IMR-90 (cell line): ENCODE measurements around the gene CCDC33. TPM values are rescaled to one million over a fixed set of nuclear protein-coding genes. Genes with fewer than 3 reads are reported as not detected.

Source experiments
- ATAC-seq: fragments of 200-7000 bp; cut with Tn5 transposase; 2 replicates; pipeline ENCODE4 v1.9.1; 2020; ENCODE audit warnings: low read depth, mild to moderate bottlenecking, moderate library complexity
- BruUV-seq: library from RNA; stranded (reverse); fragments of 400-500 nt; replicated peaks from 2 replicates; lab custom pipeline; 2021; lab: Mats Ljungman, UMichigan
- CTCF ChIA-PET: fragments of 300-600 bp; formaldehyde crosslinking; extraction: SDS; loops from one replicate; lab custom pipeline; 2021; ENCODE audit warnings: antibody characterized with exemption; lab: Yijun Ruan, JAX
- POLR2A ChIA-PET: fragments of 300-600 bp; sonication (Branson Sonifier 250); formaldehyde crosslinking; loops from one replicate; lab custom pipeline; 2022; ENCODE audit warnings: antibody characterized with exemption; ENCODE audit not compliant: unreplicated experiment; lab: Charles Lee
- DNase-seq: peaks from one replicate; pipeline ENCODE4 v3.0.0; 2013
- H2AFZ ChIP-seq: replicated peaks from 2 replicates; pipeline ENCODE3; 2013; ENCODE audit warnings: low read length, mild to moderate bottlenecking; ENCODE audit not compliant: poor library complexity
- H2AK5ac ChIP-seq: 2 replicates; pipeline ENCODE4 v1.6.1; 2013; ENCODE audit warnings: low read depth, low read length, inconsistent platforms
- H2AK9ac ChIP-seq: replicated peaks from 2 replicates; pipeline ENCODE3; 2013; ENCODE audit warnings: mild to moderate bottlenecking, low read depth, low read length, moderate library complexity; ENCODE audit not compliant: poor library complexity
- H2BK120ac ChIP-seq: 2 replicates; pipeline ENCODE4 v1.6.1; 2013; ENCODE audit warnings: low read depth, low read length, inconsistent platforms
- H2BK15ac ChIP-seq: 3 replicates; pipeline ENCODE4 v1.6.1; 2013; ENCODE audit warnings: low read depth, low read length, inconsistent platforms
- H2BK20ac ChIP-seq: 2 replicates; pipeline ENCODE4 v1.6.1; 2013; ENCODE audit warnings: low read depth, mild to moderate bottlenecking, inconsistent platforms, low read length, moderate library complexity
- H2BK5ac ChIP-seq: 2 replicates; pipeline ENCODE4 v1.6.1; 2013; ENCODE audit warnings: mild to moderate bottlenecking, low read depth, low read length, inconsistent platforms; ENCODE audit not compliant: poor library complexity, severe bottlenecking
- H3K14ac ChIP-seq: replicated peaks from 2 replicates; pipeline ENCODE4 v1.6.1; 2013; ENCODE audit warnings: low read depth, low read length, inconsistent platforms
- H3K18ac ChIP-seq: 2 replicates; pipeline ENCODE4 v1.6.1; 2013; ENCODE audit warnings: low read depth, low read length, control low read depth
- H3K23ac ChIP-seq: 2 replicates; pipeline ENCODE4 v1.6.1; 2013; ENCODE audit warnings: low read depth, low read length, inconsistent platforms
- H3K27ac ChIP-seq: 2 replicates; pipeline ENCODE4 v1.5.1; 2013; ENCODE audit warnings: mild to moderate bottlenecking, control low read depth, low read length; ENCODE audit not compliant: insufficient read depth
- H3K27me3 ChIP-seq: 2 replicates; pipeline ENCODE4 v1.6.1; 2013; ENCODE audit warnings: low read length; ENCODE audit not compliant: control insufficient read depth, insufficient read depth
- H3K36me3 ChIP-seq: 2 replicates; pipeline ENCODE4 v1.6.1; 2013; ENCODE audit warnings: low read length, mixed read lengths; ENCODE audit not compliant: control insufficient read depth, insufficient read depth
- H3K4ac ChIP-seq: 2 replicates; pipeline ENCODE4 v1.6.1; 2013; ENCODE audit warnings: low read depth, low read length, inconsistent platforms
- H3K4me1 ChIP-seq: 2 replicates; pipeline ENCODE4 v1.6.1; 2013; ENCODE audit warnings: low read length, mixed read lengths; ENCODE audit not compliant: control insufficient read depth, insufficient read depth
- H3K4me2 ChIP-seq: 2 replicates; pipeline ENCODE4 v1.6.1; 2013; ENCODE audit warnings: low read depth, mild to moderate bottlenecking, control low read depth, low read length, moderate library complexity
- H3K4me3 ChIP-seq: 2 replicates; pipeline ENCODE4 v1.5.1; 2013; ENCODE audit warnings: low read depth, mild to moderate bottlenecking, control low read depth, low read length, moderate library complexity; ENCODE audit not compliant: insufficient read depth
- H3K56ac ChIP-seq: 2 replicates; pipeline ENCODE4 v1.6.1; 2013; ENCODE audit warnings: low read length, inconsistent platforms; ENCODE audit not compliant: insufficient read depth; ENCODE audit errors: extremely low read depth
- H3K79me1 ChIP-seq, 2 experiments: 2 replicates each; pipeline ENCODE4 v1.6.1; 2013; ENCODE audit warnings: low read length in 2 of 2, inconsistent platforms in 1 of 2, low read depth in 1 of 2
- H3K9ac ChIP-seq: 2 replicates; pipeline ENCODE4 v1.6.1; 2013; ENCODE audit warnings: low read depth, low read length, control low read depth
- H3K9me1 ChIP-seq: 2 replicates; pipeline ENCODE4 v1.6.1; 2013; ENCODE audit warnings: low read length, inconsistent platforms; ENCODE audit not compliant: insufficient read depth
- H3K9me3 ChIP-seq: 2 replicates; pipeline ENCODE4 v1.6.1; 2013; ENCODE audit warnings: low read length; ENCODE audit not compliant: control insufficient read depth, insufficient read depth
- H4K20me1 ChIP-seq: 2 replicates; pipeline ENCODE4 v1.6.1; 2013; ENCODE audit warnings: low read length, inconsistent platforms; ENCODE audit not compliant: insufficient read depth
- H4K5ac ChIP-seq: 2 replicates; pipeline ENCODE4 v1.6.1; 2013; ENCODE audit warnings: mild to moderate bottlenecking, low read depth, low read length, control low read depth
- H4K8ac ChIP-seq, 2 experiments: 2 replicates each; pipeline ENCODE4 v1.6.1; 2013; ENCODE audit warnings: low read depth in 2 of 2, low read length in 2 of 2, control low read depth in 1 of 2, inconsistent platforms in 1 of 2
- H4K91ac ChIP-seq: 2 replicates; pipeline ENCODE4 v1.6.1; 2013; ENCODE audit warnings: low read depth, low read length, inconsistent platforms; ENCODE audit not compliant: insufficient read depth
- SMC3 ChIP-seq: fragments of 150-350 bp; IDR thresholded peaks from 2 replicates; pipeline ENCODE4 v1.6.1; 2016; ENCODE audit warnings: low read depth, mild to moderate bottlenecking, antibody characterized with exemption, low read length, moderate library complexity
- WGBS, 2 experiments: methylation state at CpG; one replicate each; pipeline versions ENCODE4 v1.1.5 to v1.1.7; 2013; ENCODE audit warnings: missing lambda C conversion rate in 2 of 2; ENCODE audit not compliant: insufficient read length in 1 of 2; ENCODE audit errors: extremely low coverage in 2 of 2; 5-methylcytosine and 5-hydroxymethylcytosine counted together
- dilution Hi-C: fragments of 300-500 bp; cut with HindIII; formaldehyde crosslinking; loops from one replicate; pipeline ENCODE4 v1.14.3; 2018; ENCODE audit warnings: low sequenced_read_pairs; ENCODE audit not compliant: unreplicated experiment
- in situ Hi-C: fragments of 300-500 bp; cut with MboI; formaldehyde crosslinking; loops from 3 replicates; pipeline ENCODE4 v1.14.3; 2019; ENCODE audit warnings: low sequenced_read_pairs, inconsistent platforms, mixed read lengths
- intact Hi-C: fragments of 100-400 bp; cut with micrococcal nuclease; formaldehyde crosslinking; loops from 2 replicates; pipeline ENCODE4 v1.10.0; 2022
- polyA plus RNA-seq, 3 experiments: library from polyadenylated mRNA; depleted of rRNA; stranded (reverse); fragments of >200 nt; gene quantifications; 2 replicates each; pipeline ENCODE4 v1.2.3, GENCODE V29; 2012; ENCODE audit warnings: low replicate concordance in 1 of 3
- total RNA-seq: library from RNA; depleted of rRNA; stranded (reverse); fragments of >200 nt; gene quantifications from 2 replicates; pipeline ENCODE4 v1.2.3, GENCODE V29; 2012

CCDC33 gene
- total and polyA plus RNA-seq, 2 of the 4 experiments (the other 2 are of a cell fraction): not detected

DNA sequence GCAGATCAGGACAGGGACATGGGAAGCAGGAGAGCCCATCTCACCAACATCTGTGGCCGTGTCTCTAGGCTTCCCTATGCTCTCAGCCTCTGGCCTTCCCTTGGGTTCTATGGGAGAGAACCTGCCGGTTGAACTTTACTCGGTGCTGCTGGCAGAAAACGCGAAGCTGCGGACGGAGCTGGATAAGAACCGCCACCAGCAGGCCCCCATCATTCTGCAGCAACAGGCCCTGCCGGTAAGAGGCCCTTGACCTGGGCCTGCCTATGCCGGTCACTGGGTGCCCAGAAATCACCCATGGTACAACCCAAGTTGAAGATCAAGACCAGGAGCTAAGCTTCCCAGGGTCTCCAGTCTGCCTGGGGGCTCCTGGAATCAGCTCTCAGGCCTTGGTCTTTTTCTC is 96.5 kb downstream of the CCDC33 start:
- no peak overlapping the region for H4K8ac ChIP-seq
- H3K27me3 ChIP-seq: peaks cover 51% of the 10 kb centered on the region
- TF ChIP-seq SMC3: no peak
- no peak overlapping the region for H3K56ac ChIP-seq
- no peak overlapping the region for H3K9ac ChIP-seq
- H3K27ac ChIP-seq: no peak overlapping the region
- H2BK5ac ChIP-seq: no peak overlapping the region
- H3K4me1 ChIP-seq: no peaks in the 10 kb centered on the region
- no peak overlapping the region for H3K23ac ChIP-seq
- H3K4ac ChIP-seq: no peak overlapping the region
- no peak overlapping the region for H3K4me3 ChIP-seq
- no peak overlapping the region for H2BK120ac ChIP-seq
- no peak overlapping the region for H3K4me2 ChIP-seq
- WGBS, 2 experiments: 78% methylated on average over 8 of the region's 10 CpGs; no CpG with 5 or more reads in 1 of the 2 experiments
- in situ Hi-C loops: no loop called here
- H2AFZ ChIP-seq: no peak overlapping the region
- ChIA-PET POLR2A (no interaction called here), CTCF (no interaction called here)
- DNase-seq (no peak), ATAC-seq (no peak)
- H2AK5ac ChIP-seq: no peak overlapping the region
- intact Hi-C loops: no loop called here
- H2BK15ac ChIP-seq: no peak overlapping the region
- H3K9me3 ChIP-seq: no peaks in the 10 kb centered on the region
- no peaks in the 10 kb centered on the region for H4K20me1 ChIP-seq
- no peak overlapping the region for H2AK9ac ChIP-seq
- no peaks in the 10 kb centered on the region for H3K79me1 ChIP-seq
- H4K5ac ChIP-seq: no peak overlapping the region
- no peak overlapping the region for H3K14ac ChIP-seq
- no TSS peak for BruUV-seq
- no peak overlapping the region for H3K18ac ChIP-seq
- dilution Hi-C loops: no loop called here
- H2BK20ac ChIP-seq: no peak overlapping the region
- H3K36me3 ChIP-seq: no peaks in the 10 kb centered on the region
- H4K91ac ChIP-seq: no peak overlapping the region
- H3K9me1 ChIP-seq: 0 out of 2 replicates have a peak, but pooled peaks cover 5% of the 10 kb centered on the region
